PFSK-1 (cell line): ENCODE measurements around the gene DAGLA.

ENCODE experiments used
- FOXP2 ChIP-seq: optimal IDR thresholded peaks from 2 replicates; pipeline ENCODE3; 2011; ENCODE audit warnings: borderline replicate concordance, control low read depth, inconsistent platforms; ENCODE audit not compliant: insufficient read depth; ENCODE audit errors: extremely low read length, extremely low read depth
- POLR2AphosphoS5 ChIP-seq: IDR thresholded peaks from 2 replicates; pipeline ENCODE4 v1.6.1; 2012; ENCODE audit warnings: low read depth, mild to moderate bottlenecking, control low read depth, low read length, moderate library complexity
- REST ChIP-seq, 2 experiments: IDR thresholded peaks; 2 replicates each; pipeline versions ENCODE4 v1.6.1 to v1.8.0; 2011 to 2012; ENCODE audit warnings: low read depth in 2 of 2, low read length in 2 of 2, control low read depth in 1 of 2, inconsistent platforms in 1 of 2, mild to moderate bottlenecking in 1 of 2, moderate library complexity in 1 of 2; ENCODE audit not compliant: insufficient read depth in 1 of 2
- SIN3A ChIP-seq: IDR thresholded peaks from 2 replicates; pipeline ENCODE4 v1.6.1; 2012; ENCODE audit warnings: mild to moderate bottlenecking, low read length, moderate library complexity, borderline replicate concordance; ENCODE audit not compliant: insufficient read depth
- TAF1 ChIP-seq: IDR thresholded peaks from 2 replicates; pipeline ENCODE4 v1.6.1; 2012; ENCODE audit warnings: low read length, control low read depth, borderline replicate concordance; ENCODE audit not compliant: insufficient read depth

GRCh38 chr11:61777234-61778090 is 97.3 kb downstream of the DAGLA start:
- TF ChIP-seq REST (IDR thresholded peaks at IDR 0.05; ENCODE audit: insufficient read depth in 1 of 2, low read depth in 2 of 2, low read length in 2 of 2) (no peak), SIN3A (no peak), POLR2AphosphoS5 (no peak), TAF1 (no peak), FOXP2 (no peak)
